Activated T-cell treated with anti-CD3 and anti-CD28 coated beads, Interleukin-2, amount 50 U/mL, for 72 hours (primary cell): Measurements from ENCODE around the gene ECT2L. TPM values are rescaled to one million over a fixed set of nuclear protein-coding genes. Genes with fewer than 3 reads are reported as not detected.
A peak's percentile ranks its signal among the peaks of the same experiment; 100 is the strongest.

Source experiments
- ATAC-seq, 2 donors: fragments of 150-1000 bp; cut with Tn5 transposase; replicated peaks in 1 of 2; 2 replicates each; pipeline ENCODE4 v1.10.0; 2021; ENCODE audit warnings: moderate library complexity in 2 of 2, mild to moderate bottlenecking in 1 of 2
- DNase-seq, 2 donors: peaks; one replicate each; pipeline ENCODE4 v3.0.0; 2021 to 2022; ENCODE audit warnings: mixed read lengths in 1 of 2
- H3K27ac Mint-ChIP-seq: one replicate; pipeline ENCODE4 v1.8.0; 2022; ENCODE audit warnings: mild to moderate bottlenecking, moderate library complexity, mixed read lengths
- H3K27me3 Mint-ChIP-seq: one replicate; pipeline ENCODE4 v1.8.0; 2022; ENCODE audit warnings: low read depth, mixed read lengths
- H3K36me3 Mint-ChIP-seq, 2 donors: one replicate each; pipeline ENCODE4 v1.8.0; 2022; ENCODE audit warnings: mixed read lengths in 2 of 2, mild to moderate bottlenecking in 1 of 2; ENCODE audit not compliant: insufficient read depth in 2 of 2
- H3K4me1 Mint-ChIP-seq: one replicate; pipeline ENCODE4 v1.8.0; 2022; ENCODE audit warnings: low read depth, mixed read lengths
- H3K4me3 Mint-ChIP-seq, 2 donors: one replicate each; pipeline ENCODE4 v1.8.0; 2022; ENCODE audit warnings: mild to moderate bottlenecking in 2 of 2, mixed read lengths in 2 of 2, moderate library complexity in 2 of 2
- H3K9me3 Mint-ChIP-seq, 2 donors: one replicate each; pipeline ENCODE4 v1.8.0; 2022; ENCODE audit warnings: mixed read lengths in 2 of 2
- total RNA-seq, 2 donors: library from RNA; stranded (reverse); gene quantifications; one replicate each; pipeline ENCODE4 v1.2.3, GENCODE V29; 2022

Gene ECT2L
- total RNA-seq, 2 donors from 2014 or later = not detected

DNA sequence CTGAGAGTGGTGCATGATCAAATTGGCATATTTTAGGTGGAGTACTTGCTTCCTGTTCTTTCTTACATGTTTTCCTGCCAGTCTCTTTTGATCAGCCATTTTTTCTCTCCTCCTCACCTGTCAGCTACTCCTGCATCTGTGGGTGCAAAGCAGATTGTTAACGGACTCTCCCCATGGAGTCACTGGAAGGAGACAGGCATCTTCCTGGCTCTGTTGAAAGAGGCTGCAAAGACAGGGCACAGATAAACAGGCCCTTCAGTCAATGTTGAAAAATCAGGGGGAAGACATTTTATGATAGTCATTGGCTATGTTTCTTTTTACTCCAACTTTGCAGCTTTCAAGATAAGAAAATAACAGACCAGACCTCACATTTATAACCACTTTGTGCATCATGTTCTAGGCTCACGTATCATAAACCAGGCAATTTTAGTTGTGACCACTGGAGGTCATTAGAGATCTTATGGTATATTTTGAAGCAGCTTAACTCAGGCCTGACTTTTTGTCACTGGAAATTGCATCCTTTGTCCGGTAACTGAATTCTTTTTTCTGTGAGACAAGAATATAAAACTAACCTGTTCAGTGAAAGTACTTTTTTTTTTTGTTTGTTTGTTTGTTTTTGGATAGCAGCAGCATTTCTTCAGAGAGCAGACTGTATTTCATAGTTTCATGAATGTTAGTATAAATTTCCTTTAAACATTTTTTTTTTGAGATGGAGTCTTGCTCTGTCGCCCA is 20.1 kb downstream of the ECT2L start:
- Mint-ChIP-seq H3K9me3 (no peaks in the 10 kb centered on the region), H3K27ac (no peak overlapping the region), H3K27me3 (no peaks in the 10 kb centered on the region), H3K4me3 (no peak overlapping the region), H3K4me1 (peaks cover 41% of the 10 kb centered on the region), H3K36me3 (no peaks in the 10 kb centered on the region)
- peak; percentile 52 to 60 for ATAC-seq
- peak in 1 of 2 donors; percentile 15 for DNase-seq

DNA sequence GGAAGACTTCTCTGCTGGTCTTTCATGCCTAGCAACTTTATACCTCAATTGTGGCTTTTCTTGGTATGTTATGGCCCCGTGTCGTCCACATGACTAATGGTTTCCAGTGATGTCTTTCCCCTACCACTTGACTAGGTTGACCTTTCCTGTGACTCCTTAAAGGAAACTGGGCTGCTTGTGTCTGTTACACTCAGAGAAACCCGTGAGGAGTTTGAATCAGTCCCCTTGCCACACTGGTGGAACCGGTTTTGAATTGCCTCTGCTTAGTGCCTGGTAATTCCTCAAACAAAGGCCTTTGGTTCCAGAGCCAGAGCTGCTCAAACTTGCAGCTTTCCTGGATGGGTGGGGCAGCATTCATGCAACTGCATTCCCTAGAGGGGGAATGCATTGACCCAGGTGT is 21.9 kb downstream of the ECT2L start:
- Mint-ChIP-seq H3K4me1 (peaks cover 41% of the 10 kb centered on the region), H3K9me3 (no peaks in the 10 kb centered on the region), H3K36me3 (no peaks in the 10 kb centered on the region), H3K4me3 (peak overlapping the region; percentile 59 to 70), H3K27me3 (no peaks in the 10 kb centered on the region), H3K27ac (peak overlapping the region; percentile 88)
- DNase-seq = peak; percentile 26 to 44
- peak; percentile 77 to 81 for ATAC-seq

DNA sequence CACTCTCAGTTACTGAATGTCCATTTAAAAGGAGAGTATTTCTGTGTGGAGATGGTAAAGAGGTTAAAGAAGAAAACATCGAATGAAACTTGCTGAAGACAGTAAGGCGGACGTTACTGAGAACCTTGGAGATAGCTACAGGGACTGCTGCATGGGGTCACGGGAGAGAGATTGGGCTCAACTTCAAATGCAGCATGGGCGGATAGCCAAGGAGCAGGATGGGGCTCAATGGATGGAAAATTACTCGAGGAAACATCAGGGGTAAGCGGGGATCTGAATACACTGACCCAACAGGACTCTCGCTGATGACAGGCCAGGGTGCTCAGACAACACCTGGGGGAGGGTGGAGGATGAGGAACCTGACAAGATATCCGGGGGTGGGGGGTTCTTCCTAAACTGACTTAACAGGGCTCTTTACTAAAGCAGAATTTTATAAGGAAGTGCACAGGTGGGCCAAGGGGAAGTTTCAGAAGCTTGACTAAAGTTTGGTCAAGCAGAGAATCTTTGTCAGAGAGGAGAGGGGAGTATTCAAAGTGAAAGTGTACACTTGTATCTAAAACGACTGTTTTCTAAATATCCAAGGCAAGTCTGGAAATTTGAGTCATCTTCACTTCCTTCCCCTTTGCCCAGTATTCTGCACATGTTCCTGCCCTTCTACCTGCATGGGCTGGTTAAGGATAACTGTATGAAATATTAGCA is 22.8 kb downstream of the ECT2L start:
- no peaks in the 10 kb centered on the region for H3K36me3 Mint-ChIP-seq
- peak overlapping the region; percentile 88 for H3K27ac Mint-ChIP-seq
- H3K4me1 Mint-ChIP-seq = peaks cover 41% of the 10 kb centered on the region
- H3K27me3 Mint-ChIP-seq = no peaks in the 10 kb centered on the region
- DNase-seq (peak; percentile 6 to 23), ATAC-seq (peak; percentile 68 to 69)
- H3K4me3 Mint-ChIP-seq = peak overlapping the region; percentile 59 to 70
- H3K9me3 Mint-ChIP-seq = no peaks in the 10 kb centered on the region

DNA sequence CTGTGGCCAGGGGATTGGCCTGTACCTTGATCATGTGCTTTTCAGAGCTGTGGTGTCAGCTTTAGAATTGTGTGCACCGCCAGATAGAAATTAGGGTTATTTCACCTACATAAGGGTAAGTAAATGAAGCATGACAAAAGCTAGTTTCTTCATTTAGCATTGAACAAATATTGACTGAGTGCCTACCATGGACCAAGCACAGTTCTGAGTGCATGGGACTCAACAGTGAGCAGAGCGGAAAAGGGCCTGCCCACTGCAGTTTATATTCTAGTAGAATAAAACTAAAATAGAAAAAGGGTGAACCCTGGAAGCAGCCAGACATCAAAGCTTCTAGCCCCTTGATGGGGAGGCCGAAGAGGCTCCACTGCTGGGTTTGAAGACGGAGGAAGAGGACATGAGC is 25.6 kb downstream of the ECT2L start:
- DNase-seq = no peak

DNA sequence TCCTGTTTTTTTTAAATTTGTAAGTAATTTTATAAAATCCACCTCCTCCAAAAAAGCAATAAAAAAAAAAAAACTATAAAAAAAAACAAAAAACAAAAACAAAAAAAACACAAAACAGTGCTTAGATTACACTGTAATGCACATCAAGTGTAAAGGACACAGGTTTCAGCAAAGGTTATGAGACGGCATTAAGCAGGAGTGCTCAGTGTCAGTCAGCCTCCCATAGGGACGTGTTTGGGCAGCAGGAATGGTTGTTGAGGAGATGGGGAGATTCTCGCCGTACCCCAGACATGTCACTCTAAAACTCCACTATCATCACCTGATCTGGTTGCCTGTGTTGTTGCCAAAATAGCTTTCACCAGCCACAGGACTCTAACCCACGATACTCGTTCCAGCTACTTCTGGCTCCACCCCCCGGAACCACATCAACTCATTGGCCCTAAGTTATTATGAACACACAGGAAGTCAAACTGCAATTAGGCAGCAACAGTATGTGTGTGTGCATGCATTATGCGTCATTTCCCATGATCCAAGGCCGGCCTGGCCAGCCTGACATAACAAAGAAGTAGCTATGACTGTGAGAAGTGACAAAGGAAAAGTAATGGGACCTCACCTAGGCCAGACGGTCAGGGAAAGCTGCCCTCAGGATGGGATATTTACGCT is 28.7 kb downstream of the ECT2L start:
- Mint-ChIP-seq H3K9me3 (peaks cover 2 to 3% of the 10 kb centered on the region in 2 donors), H3K36me3 (no peaks in the 10 kb centered on the region), H3K27me3 (no peaks in the 10 kb centered on the region), H3K27ac (no peak overlapping the region), H3K4me3 (no peak overlapping the region), H3K4me1 (peaks cover 15% of the 10 kb centered on the region)
- DNase-seq = peak; percentile 33 to 45
- peak; percentile 79 to 90 for ATAC-seq

More for the DNA sequence above, 25.6 kb downstream of the ECT2L start:
- Mint-ChIP-seq H3K4me3 (no peak overlapping the region), H3K27me3 (no peaks in the 10 kb centered on the region), H3K36me3 (no peaks in the 10 kb centered on the region), H3K9me3 (no peaks in the 10 kb centered on the region), H3K4me1 (peaks cover 41% of the 10 kb centered on the region), H3K27ac (peak overlapping the region; percentile 17)
- ATAC-seq = no peak

DNA sequence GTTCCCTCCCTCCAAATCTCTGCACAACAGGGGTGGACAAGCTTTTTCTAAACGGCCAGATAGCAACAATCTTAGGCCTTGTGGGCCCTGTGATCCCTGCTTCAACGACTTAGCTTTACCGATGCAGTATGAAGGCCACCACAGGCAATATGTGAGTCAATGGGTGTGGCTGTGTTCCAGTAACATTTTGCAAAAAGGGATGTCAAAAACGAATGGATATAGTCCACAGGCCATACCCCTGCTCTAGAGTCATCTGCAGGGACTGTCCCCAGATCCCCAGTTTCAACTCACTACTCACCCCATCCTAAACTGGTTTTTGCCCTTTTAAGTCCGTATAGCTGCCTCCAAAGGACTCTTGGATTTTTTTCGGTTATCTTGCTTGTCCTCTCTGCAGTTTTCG is 34.4 kb downstream of the ECT2L start:
- H3K36me3 Mint-ChIP-seq = no peaks in the 10 kb centered on the region
- no peaks in the 10 kb centered on the region for H3K4me1 Mint-ChIP-seq
- no peak for DNase-seq
- H3K27me3 Mint-ChIP-seq = no peaks in the 10 kb centered on the region
- peaks cover 2 to 3% of the 10 kb centered on the region in 2 donors for H3K9me3 Mint-ChIP-seq
- ATAC-seq = no peak
- H3K4me3 Mint-ChIP-seq = no peak overlapping the region
- no peak overlapping the region for H3K27ac Mint-ChIP-seq

DNA sequence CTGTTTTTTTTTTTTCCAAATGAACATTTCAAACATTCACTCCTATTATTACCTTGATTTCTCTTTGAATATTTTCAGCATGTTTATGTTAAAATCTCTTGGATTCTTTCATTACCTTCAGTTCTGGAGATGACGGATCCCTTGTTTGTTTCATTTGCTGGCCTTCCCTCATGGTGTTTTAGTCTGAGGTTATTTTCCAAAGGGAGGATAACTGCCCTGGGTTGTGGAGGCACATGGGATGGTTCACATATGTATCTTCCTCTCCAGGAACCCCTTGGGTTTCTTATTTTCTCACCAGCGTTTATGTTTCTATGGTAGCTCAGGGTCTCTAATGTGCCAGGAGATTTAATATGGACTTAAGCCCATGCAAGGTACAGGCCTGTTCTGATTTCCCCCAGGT is 36.3 kb downstream of the ECT2L start:
- no peaks in the 10 kb centered on the region for H3K4me1 Mint-ChIP-seq
- no peak overlapping the region for H3K27ac Mint-ChIP-seq
- DNase-seq (no peak), ATAC-seq (no peak)
- no peaks in the 10 kb centered on the region for H3K27me3 Mint-ChIP-seq
- H3K4me3 Mint-ChIP-seq = no peak overlapping the region
- H3K9me3 Mint-ChIP-seq = no peaks in the 10 kb centered on the region
- H3K36me3 Mint-ChIP-seq = no peaks in the 10 kb centered on the region

DNA sequence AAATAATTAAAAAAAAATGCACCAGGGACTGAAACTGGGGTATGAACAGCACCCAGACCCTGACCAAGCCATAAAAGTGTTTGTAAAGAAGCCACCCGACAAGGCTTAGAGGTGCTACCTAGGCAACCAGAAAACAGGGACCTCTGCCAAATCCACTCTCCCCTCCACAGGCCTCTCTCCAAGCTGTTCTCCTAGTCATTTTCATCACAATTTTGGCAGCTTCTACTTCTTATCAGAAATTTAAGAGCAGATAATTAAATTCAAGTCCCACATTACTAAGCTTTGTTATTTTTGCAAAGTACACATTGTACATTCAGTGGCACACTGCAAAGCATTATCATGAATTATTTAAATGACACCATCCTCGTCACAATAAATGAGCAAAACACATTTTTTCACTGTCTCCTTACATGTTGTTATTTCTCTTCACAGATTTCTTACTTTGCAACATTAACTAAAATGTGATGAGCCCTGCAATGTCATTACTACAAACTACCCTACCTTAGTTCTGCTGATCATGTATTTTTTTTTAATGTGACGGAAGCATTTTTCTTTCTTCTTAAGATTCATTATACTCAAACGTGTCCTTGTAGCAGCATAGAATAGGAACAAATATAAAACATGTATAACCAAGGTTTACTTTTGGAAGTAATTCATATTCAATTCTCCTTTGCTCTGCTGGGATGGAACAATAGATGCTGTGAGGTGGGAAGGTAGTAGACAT is 38.1 kb downstream of the ECT2L start:
- Mint-ChIP-seq H3K27ac (no peak overlapping the region), H3K4me3 (no peak overlapping the region), H3K36me3 (no peaks in the 10 kb centered on the region)

DNA sequence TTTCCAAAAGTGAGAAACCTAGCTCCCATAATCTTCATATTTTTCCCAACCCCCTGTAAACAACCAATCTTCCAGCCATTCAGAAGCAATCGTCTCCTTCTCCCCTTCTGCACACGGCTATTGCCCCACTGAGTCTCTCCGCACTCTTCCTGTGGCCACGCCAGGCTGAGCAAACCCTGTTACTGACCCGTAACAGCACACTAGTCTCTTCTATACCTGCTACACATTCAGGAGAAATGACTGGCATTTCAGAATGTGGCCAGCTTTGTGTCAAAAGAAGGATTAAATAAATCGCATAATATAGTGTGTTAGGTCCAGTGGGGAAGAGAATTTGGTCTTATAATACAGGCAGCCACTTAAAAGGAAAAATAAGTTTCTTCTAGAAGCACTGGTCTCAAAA is 41.4 kb downstream of the ECT2L start:
- H3K4me3 Mint-ChIP-seq = no peak overlapping the region
- H3K9me3 Mint-ChIP-seq = peaks cover 0 to 3% of the 10 kb centered on the region in 2 donors
- no peaks in the 10 kb centered on the region for H3K27me3 Mint-ChIP-seq
- no peaks in the 10 kb centered on the region for H3K36me3 Mint-ChIP-seq
- ATAC-seq (no peak), DNase-seq (no peak)
- no peak overlapping the region for H3K27ac Mint-ChIP-seq
- H3K4me1 Mint-ChIP-seq = no peaks in the 10 kb centered on the region

More for the DNA sequence above, 38.1 kb downstream of the ECT2L start:
- no peaks in the 10 kb centered on the region for H3K4me1 Mint-ChIP-seq
- no peaks in the 10 kb centered on the region for H3K27me3 Mint-ChIP-seq
- ATAC-seq = no peak
- DNase-seq = no peak
- no peaks in the 10 kb centered on the region for H3K9me3 Mint-ChIP-seq

DNA sequence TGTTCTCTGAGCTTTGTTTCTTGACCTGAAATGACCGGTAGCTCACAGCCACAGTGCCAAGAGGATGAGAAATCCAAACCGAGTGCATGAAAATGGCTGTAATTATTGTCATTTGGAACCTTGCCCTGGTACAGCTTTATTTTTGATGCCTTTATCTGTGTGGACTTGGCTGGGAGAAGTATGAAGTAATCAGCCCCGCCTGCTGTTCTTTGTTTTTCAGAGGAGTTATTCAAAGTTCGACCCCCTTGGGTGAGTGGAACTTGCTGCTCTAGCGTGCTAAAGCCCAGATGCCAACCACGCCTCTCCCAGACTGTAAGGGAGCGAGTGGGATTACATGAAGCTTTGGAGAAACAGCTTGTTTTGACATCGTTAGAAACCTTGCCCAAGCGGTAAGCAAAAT is 48.3 kb downstream of the ECT2L start:
- H3K4me1 Mint-ChIP-seq = no peaks in the 10 kb centered on the region
- no peak overlapping the region for H3K27ac Mint-ChIP-seq
- peaks cover 0 to 3% of the 10 kb centered on the region in 2 donors for H3K9me3 Mint-ChIP-seq
- H3K36me3 Mint-ChIP-seq = no peaks in the 10 kb centered on the region
- H3K4me3 Mint-ChIP-seq = no peak overlapping the region
- ATAC-seq = no peak
- DNase-seq = no peak
- H3K27me3 Mint-ChIP-seq = no peaks in the 10 kb centered on the region

DNA sequence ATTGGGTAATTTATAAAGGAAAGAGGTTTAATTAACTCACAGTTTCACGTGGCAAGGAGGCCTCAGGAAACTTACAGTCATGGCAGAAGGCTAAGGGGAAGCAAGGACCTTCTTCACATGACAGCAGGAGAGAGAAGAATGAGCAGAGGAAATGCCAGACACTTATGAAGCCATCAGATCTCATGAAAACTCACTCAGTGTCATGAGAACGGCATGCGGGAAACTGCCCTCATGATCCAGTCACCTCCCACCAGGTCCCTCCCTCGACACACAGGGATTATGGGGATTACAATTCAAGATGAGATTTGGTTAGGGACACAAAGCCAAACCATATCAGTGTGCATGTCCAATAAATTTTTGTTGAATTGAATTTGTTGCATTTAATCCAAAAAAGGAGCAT is 52.0 kb downstream of the ECT2L start:
- Mint-ChIP-seq H3K9me3 (no peaks in the 10 kb centered on the region), H3K36me3 (no peaks in the 10 kb centered on the region), H3K27ac (no peak overlapping the region), H3K4me3 (no peak overlapping the region), H3K4me1 (no peaks in the 10 kb centered on the region), H3K27me3 (peaks cover 6% of the 10 kb centered on the region)
- DNase-seq (no peak), ATAC-seq (no peak)

DNA sequence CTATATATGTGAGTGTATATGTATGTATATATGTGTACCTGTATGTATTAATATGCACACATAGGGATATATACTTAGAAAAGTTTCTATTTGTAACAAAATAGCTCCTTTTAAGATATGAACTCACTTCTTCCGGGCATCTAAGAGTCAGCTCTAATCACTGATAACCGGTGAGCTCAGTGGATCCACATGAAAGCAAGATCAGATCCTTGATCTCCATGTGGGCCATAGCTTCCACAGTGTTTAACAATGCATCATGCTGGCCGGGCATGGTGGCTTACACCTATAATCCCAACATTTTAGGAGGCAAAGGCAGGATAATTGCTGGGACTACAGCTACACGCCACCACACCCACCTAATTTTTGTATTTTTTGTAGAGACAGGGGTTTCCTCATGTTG is 52.6 kb downstream of the ECT2L start:
- no peak for ATAC-seq
- H3K27ac Mint-ChIP-seq = no peak overlapping the region
- H3K4me3 Mint-ChIP-seq = no peak overlapping the region
- peaks cover 6% of the 10 kb centered on the region for H3K27me3 Mint-ChIP-seq
- no peaks in the 10 kb centered on the region for H3K36me3 Mint-ChIP-seq
- H3K9me3 Mint-ChIP-seq = no peaks in the 10 kb centered on the region
- no peak for DNase-seq
- H3K4me1 Mint-ChIP-seq = no peaks in the 10 kb centered on the region

DNA sequence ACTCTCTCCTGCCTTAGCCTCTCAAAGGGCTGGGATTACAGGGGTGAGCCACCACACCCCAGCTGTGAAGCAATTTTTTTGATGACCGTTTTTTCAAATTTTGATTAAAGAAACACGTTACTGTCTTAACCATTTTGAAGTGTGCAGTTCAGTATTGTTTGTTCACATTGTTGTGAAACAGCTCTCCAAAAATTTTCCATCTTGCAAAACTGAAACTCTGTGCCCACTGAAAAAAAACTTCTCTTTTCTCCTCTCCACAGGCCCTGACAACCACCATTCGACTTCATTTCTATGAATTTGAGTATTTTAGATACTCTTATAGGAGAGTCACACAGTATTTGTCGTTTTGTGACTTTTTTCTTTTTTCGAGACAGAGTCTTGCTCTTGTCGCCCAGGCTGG is 53.9 kb downstream of the ECT2L start:
- Mint-ChIP-seq H3K4me1 (no peaks in the 10 kb centered on the region), H3K27me3 (peaks cover 6% of the 10 kb centered on the region), H3K36me3 (no peaks in the 10 kb centered on the region), H3K4me3 (no peak overlapping the region), H3K9me3 (no peaks in the 10 kb centered on the region), H3K27ac (no peak overlapping the region)
- ATAC-seq = no peak
- DNase-seq = no peak
